OCI-LY3 (cell line): ENCODE data around the gene DIS3L.

Experiments used
- EZH2phosphoT487 ChIP-seq: fragments of 200-600 bp; shearing (Covaris generic); IDR thresholded peaks from 2 replicates; pipeline ENCODE4 v1.6.1; 2018; ENCODE audit warnings: antibody characterized with exemption, mixed run types, low read depth
- TF ChIP-seq, protein P1 (sequence below): fragments of 200-600, 300-600 bp; sonication (generic); IDR thresholded peaks from 2 replicates; pipeline ENCODE4 v1.5.1; 2014; ENCODE audit warnings: antibody characterized with exemption, low read length, low read depth

DNA sequence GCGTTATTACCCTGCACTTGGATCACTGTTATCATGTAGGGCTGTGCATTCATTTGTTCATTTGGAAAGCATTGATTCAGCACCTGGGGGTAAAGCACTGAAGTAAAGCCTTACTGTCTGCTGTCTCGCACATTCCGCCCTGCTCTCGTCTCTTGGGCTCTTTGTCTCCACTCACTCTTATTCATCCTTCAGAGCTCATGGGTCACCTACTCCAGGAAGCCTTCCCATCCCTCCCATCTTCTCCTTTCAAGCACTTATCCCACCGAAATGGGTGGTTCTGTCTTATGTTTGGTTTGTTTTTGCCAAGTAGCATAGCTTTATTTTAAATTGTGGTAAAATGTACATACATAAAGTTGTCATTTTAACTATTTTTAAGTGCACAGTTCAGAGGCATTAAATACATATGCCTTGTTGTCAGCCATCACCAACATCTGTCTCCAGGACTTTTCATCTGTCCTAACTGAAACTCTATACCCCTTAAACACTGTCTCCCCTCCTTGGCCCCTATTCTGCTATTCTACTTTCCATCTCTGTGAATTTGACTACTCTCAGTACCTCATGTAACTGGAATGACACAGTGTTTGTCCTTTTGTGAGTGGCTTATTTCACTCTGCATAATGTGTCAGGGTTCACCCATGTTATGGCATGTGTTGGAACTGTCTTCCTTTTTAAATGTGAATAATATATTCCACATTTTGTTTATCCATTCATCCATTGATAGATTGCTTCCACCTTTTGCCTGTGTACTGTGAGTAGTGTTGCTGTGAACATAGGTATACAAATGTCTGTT is 9.3 kb downstream of the DIS3L start:
- TF ChIP-seq, protein P1, sequence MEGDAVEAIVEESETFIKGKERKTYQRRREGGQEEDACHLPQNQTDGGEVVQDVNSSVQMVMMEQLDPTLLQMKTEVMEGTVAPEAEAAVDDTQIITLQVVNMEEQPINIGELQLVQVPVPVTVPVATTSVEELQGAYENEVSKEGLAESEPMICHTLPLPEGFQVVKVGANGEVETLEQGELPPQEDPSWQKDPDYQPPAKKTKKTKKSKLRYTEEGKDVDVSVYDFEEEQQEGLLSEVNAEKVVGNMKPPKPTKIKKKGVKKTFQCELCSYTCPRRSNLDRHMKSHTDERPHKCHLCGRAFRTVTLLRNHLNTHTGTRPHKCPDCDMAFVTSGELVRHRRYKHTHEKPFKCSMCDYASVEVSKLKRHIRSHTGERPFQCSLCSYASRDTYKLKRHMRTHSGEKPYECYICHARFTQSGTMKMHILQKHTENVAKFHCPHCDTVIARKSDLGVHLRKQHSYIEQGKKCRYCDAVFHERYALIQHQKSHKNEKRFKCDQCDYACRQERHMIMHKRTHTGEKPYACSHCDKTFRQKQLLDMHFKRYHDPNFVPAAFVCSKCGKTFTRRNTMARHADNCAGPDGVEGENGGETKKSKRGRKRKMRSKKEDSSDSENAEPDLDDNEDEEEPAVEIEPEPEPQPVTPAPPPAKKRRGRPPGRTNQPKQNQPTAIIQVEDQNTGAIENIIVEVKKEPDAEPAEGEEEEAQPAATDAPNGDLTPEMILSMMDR = no peak
- no peak for TF ChIP-seq EZH2phosphoT487
